ENCODE results near the gene PLOD3.
"Not testable (repeated sequence)": the region's sequence is repeated elsewhere in the genome, so short reads cannot be mapped to it uniquely, and the experiment has no call there.

The PLOD3 gene, protein sequence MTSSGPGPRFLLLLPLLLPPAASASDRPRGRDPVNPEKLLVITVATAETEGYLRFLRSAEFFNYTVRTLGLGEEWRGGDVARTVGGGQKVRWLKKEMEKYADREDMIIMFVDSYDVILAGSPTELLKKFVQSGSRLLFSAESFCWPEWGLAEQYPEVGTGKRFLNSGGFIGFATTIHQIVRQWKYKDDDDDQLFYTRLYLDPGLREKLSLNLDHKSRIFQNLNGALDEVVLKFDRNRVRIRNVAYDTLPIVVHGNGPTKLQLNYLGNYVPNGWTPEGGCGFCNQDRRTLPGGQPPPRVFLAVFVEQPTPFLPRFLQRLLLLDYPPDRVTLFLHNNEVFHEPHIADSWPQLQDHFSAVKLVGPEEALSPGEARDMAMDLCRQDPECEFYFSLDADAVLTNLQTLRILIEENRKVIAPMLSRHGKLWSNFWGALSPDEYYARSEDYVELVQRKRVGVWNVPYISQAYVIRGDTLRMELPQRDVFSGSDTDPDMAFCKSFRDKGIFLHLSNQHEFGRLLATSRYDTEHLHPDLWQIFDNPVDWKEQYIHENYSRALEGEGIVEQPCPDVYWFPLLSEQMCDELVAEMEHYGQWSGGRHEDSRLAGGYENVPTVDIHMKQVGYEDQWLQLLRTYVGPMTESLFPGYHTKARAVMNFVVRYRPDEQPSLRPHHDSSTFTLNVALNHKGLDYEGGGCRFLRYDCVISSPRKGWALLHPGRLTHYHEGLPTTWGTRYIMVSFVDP

DNA sequence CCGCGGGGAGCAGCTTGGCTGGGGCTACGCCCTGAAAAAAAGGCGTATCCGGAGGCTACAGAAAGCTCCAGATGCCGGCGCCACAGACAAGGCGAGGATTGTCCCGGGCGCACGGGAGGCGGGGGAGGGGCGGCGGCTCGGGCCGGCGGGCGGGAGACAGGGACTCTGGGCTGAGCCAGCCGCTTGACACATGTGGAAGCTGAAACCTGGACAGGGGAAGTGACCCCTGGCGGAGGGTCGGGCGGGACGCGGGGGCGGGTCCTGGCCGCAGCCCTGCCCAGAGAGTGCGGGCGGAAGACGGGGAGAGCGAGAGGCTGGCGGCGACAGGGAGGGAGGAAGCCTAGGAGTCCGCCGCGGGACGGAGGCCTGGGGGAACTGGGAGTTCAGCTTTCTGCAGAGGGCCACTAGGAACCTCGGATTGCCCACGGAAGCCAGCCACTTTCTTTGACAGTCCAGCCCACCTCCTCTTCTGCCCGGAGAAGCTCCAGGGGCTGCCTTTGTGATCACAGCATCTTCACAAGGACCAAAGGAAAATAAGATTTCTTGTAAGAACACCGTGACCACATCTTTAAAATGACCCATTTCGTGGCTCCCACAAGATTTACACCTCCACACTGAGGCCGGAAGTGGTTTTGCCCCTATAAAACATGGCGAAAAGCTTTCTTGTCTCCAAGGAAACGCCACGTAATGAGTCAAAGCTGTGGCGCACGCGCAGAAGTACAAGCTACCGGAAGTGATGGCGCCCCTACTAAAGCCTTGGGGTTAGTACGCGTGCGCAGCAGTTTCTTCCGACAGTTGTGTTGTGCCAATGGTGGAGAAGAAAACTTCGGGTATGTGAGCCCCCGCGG, at the start of gene PLOD3, which contains the start of gene ZNHIT1:
PLOD3 (minus strand) TSS at position 194 of the 848 bp plus-strand sequence. CDS start 307 bp downstream, outside the sequence.
ZNHIT1 (plus strand) TSS at position 778 of the 848 bp plus-strand sequence; CDS start at position 809, 31 bp downstream.
- peak; percentile 97 for DNase-seq (ENCODE audit: low read depth)

DNA sequence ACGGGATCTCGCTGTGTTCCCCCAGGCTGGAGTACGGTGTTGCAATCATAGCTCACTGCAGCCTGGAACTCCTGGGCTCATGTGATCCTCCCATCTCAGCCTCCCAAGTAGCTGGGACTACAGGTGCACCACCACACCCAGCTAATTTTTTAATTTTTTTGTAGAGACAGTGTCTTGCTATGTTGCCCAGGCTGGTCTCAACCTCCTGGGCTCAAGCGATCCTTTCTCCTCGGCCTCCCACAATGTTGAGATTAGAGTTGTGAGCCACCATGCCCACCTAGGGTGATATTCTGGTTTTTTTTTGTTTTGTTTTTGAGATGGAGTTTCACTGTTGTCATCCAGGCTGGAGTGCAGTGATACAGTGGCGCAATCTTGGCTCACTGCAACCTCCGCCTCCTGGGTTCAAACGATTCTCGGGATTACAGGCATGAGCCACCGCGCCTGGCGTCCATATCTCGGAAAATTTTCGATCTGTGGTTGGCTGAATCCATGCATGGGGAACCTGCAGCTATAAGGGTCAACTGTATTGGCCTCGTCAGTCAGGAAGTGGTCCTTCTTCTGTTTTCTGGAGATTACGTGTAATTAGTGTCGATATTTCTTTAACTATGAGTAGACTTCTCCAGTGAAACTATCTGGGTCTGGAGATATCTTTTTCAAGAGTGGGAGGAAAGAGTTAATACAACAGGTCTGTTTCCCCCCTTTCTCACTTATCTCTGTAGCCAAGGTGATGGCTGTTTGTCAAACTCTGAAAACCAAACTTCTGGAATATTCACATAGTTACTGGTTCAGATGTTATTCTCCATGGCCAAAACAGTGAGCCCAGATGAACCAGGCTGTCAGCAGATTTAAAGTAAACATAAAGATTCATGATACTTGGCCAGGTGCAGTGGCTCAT, 48.5 kb upstream of the PLOD3 start:
- no peak for DNase-seq (ENCODE audit: low read depth)

DNA sequence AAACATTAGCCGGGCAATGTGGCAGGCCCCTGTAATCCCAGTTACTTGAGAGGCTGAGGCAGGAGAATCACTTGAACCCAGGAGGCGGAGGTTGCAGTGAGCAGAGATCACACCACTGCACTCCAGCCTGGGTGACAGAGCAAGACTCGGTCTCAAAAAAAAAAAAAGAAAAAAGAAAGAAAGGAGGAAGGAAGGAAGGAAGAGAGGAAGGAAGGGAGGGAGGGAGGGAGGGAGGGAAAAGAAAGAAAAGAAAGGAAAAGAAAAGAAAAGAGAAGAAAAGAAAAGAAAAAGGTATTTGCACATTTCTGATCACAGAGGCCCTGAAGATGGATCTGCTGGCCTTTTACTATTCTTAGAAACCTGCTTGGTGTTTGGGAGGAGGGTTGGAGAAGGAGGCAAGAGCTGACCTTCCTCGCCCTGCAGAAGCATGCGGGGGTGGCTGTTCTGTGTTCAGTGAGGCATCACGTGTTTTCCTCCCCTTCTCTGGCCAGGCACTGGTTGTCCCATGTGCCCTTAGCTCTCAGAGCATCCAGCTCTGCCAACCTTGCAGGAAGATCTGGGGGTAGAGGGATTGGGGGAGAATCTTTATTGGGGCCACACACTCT, 46.8 kb upstream of the PLOD3 start:
- not testable (repeated sequence) for DNase-seq (ENCODE audit: low read depth)

DNA sequence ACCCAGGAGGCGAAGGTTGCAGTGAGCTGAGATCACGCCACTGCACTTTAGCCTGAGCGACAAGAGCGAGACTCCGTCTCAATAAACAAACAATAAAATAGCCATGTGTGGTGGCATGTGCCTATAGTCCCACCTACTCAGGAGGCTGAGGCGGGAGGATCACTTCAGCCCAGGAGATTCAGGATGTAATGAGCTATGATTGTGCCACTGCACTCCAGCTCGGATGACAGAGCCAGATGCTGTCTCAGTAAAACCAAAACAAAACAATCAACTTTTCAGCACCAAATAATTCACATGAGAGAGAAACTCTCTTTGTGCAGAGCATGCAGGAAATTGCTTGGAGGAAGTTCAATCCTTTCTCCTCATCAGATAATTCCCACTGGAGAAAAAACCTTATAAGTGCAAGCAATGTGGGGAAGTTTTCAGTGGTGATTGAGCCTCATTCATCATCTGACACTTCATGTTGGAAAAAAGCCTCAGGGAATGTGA, 40.9 kb upstream of the PLOD3 start:
- DNase-seq (ENCODE audit: low read depth), result no peak

DNA sequence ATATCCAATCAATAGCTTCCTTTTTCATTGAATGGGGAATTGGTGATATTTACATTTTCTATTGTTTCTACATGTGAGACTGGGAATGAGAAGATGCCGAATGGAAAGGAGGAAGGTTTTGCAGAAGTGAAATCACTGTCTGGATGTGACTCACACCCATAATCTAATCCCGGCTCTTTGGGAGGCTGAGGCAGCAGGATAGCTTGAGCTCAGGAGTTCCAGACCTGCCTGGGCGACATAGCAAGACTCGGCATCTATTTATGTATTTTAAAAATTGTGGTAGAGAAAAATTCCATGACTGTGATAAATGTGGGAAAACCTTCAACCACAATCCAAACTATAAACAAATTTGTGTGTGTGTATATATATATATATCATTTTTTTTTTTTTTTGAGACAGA, 38.4 kb upstream of the PLOD3 start:
- no peak for DNase-seq (ENCODE audit: low read depth)

DNA sequence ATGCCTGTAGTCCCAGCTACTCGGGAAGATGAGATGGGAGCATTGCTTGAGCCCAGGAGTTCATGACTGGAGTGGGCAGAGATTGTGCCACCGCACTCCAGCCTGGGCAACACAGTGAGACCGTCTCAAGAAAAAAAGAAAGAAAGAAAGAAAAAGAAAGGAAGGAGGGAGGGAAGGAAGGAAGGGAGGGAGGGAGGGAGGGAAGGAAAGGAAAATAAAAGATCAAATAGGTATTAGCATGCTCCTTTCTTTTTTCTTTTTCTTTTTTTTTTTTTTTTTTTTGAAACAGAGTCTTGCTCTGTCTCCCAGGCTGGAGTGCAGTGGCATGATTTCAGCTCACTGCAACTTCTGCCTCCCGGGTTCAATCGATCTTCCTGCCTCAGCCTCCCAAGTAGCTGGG, 35.8 kb upstream of the PLOD3 start:
- not testable (repeated sequence) for DNase-seq (ENCODE audit: low read depth)

DNA sequence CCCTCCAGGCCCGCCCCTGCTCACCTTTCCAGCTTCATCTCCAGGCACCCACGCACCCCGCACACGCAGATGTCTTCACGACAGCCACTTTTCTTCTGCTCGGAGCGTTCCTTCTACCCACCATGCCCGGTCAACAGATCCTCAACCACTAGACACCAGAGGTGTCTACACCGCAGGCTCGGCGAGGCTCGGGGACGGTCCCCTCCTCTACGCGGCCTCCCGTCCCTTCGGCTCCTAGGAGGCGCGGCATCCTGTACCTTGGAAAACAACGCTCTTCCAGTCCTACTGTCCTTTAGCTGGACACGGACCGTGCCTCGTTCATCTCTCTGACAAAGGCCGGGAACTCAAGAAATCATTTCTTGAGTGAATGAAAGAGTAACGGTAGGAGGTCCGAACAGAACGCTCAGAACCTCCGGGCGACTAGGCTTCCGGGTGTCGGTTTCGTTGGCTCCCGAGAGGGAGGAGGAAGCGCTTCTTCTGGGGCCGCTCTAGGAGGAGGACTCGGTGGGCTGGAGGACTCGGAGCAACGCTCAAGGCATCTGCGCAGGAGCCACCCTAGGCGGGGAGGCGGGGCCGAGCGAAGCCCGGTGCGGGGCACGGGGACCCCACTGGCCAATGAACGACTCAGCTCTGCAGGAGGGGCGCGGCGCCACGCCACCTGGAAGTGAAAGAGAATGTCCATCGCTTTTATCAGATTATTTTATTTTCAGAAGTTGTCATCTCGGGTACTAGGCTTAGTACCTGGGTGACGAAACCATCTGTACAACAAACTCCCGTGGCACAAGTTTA, 34.7 kb upstream of the PLOD3 start:
- peak; percentile 98 for DNase-seq (ENCODE audit: low read depth)

DNA sequence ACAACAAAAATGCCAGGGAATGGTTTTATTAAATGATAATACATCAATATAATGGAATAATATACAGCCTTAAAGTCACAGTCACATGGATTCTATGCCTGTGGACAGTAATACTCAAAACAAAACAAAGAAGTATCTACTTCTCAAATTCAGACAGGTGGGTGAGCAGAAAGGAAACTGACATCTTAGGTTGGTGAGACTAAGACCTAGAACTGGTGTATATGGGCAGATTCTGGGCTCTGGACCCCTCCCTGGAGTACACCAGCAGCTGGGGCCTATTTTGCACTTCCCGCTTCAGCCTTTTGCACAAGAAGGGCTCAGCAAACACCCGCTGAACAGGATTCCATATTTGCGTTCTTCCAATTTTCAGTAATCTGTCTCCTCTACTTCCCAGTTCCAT, 32.9 kb upstream of the PLOD3 start:
- no peak for DNase-seq (ENCODE audit: low read depth)

DNA sequence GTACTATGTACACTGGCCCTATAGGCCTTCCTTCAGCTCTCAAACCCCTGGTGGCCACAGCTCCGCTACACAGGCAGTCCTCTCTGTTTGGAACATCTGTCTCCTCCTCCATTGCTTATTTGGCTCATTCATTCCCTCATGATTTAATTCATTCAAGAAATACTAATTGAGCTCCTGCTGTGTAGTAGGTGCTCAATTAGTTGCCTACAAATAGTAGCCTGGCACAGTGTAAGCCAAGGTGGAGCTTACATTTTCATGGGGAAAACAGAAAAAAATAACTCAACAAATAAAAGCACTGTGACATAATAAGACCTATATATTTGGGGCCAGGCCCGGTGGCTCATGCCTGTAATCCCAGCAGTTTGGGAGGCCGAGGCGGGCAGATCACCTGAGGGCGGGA, 30.9 kb upstream of the PLOD3 start:
- no peak for DNase-seq (ENCODE audit: low read depth)

DNA sequence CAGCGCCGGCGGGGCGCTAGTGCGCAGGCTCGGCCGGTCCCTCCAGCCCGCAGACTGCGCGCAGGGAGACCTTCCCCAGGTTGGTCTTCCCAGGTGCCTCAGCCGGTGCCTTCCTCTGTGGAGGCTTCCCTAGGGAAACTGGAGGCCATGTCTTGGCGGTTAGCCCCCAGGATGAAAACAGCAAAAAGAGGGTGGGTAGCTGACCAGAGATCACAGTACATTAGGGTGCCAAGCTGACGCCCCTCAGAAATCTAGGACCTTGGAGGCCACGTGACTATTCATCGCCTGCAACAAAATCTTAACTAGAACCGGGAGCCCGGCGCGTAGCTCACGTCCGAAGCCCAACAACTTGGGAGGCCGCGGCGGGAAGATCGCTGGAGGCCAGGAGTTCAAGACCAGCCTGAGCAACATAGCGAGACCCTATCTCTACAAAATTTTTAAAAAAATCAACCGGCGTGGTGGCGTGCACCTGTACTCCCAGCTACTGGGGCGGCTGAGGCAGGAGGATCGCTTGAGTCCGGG, 27.8 kb upstream of the PLOD3 start:
- no peak for DNase-seq (ENCODE audit: low read depth)

DNA sequence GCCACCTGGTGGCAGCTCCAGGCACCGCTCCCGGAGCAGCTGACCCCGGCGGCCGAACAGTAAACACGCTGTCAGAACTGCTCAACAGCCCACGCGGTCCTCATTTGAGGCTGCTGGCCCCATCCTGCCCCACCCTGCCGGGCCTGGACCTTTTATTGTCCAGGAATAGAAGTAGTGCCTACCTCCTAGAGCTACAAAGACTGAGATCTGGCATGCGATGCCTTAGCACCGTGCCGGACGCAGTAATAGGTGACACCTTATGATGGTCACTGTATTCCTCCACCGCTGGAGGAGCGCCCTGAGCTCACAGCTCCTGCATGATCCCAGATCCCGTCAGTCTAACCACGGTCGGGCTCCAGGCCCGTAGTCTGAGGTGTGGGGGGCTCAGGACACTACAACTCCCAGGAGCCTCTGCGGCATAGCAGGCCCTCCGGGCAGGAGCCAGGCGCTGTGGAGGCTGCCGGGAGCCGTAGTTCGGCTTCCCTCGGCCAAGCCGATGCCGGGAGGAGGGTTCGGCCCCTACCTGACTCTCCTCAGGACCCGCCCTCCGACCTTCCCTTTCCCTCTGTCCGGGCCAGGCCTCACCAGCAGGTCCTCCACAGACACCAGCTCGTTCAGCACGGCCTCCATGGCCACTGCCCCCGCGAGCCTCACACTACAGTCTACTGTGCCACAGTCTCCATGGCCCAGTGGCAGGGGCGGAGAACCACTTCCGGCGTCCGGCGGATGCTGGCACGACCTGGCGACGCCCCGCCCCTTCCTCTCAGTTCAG, 27.2 kb upstream of the PLOD3 start, which contains the start of gene FIS1:
FIS1 (minus strand) TSS at position 707 of the 772 bp plus-strand sequence; CDS start at position 630, 77 bp downstream.
- peak; percentile 87 for DNase-seq (ENCODE audit: low read depth)

DNA sequence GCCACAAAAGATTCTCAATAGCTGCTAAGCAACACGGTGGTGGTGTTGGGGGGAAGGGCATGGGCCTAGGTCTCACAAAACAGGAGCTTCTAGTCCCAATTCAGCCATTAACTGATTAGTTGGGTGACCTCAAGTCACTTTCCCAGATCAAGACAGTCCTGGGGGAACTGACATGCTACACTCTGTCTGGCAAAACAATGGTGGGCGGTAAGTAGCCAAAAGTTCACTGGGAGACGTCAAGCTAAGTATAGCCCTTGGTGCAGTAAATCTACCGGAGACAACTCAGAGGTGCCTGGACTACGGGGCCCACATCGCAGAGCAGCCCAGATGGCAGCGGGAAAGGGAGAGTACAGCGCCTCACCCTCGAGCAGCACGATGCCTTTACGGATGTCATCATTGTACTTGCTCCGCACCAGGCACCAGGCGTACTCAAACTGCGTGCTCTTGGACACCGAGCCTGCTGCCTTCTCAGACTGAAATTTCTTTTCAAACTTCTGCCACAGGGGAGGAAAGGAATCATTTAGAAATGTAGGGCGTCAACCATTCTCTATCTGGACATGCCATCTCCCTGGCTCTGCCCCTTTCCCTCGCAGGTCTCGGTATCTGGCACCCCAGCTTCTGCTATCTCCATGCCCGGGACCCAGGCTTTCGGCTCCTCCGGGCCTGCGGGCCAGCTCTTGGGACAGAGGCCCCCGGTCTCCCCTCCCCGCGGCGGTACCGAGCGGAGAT, 26.4 kb upstream of the PLOD3 start:
- no peak for DNase-seq (ENCODE audit: low read depth)

DNA sequence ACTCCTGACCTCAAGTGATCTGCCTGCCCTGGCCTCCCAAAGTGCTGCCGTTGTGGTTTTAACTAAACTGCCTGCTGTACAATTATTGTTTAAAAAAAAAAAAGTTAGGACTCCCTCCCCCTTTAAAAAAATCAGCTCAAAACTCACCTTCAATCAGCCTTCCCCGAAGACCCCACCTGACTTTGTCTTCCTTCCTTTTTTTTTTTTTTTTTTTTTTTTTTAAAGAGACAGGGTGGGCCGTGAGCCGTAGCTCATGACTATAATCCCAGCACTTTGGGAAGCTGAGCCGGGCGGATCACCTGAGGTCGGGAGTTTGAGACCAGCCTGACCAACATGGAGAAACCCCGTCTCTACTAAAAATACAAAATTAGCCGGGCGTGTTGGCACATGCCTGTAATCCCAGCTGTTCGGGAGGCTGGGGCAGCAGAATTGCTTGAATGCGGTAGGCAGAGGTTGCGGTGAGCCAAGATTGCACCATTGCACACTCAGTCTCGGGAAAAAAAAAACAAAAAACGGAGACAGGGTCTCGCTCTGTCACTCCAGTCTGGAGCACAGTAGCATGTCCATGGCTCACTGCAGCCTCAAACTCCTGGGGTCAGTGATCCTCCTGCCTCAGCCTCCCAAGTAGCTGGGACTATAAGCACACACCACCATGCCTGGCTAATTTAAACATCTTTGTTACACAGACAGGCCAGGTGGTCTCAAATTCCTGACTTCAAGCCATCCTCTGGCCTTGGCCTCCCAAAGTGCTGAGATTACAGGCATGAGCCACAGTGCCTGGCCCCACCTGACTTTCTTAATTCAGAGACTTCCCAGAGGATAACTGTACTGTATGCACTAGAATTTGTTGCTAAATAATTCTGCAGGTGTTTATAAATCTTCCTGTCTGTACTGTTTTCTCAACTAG, 24.3 kb upstream of the PLOD3 start:
- no peak for DNase-seq (ENCODE audit: low read depth)

DNA sequence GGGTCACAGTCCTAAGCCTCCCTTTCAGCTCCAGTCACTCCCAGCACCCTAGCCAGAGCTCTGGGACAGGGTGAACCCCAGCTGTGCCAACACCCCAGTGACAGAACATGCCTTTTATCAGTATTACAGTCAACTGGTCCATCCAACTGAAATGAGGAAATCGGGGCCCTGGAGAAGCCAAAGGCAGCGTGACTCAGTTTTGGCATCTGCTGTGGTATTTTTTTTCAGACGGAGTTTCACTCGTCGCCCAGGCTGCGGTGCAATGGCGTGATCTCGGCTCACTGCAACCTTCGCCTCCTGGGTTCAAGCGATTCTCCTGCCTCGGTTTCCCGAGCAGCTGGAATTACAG, 23.6 kb upstream of the PLOD3 start:
- no peak for DNase-seq (ENCODE audit: low read depth)

DNA sequence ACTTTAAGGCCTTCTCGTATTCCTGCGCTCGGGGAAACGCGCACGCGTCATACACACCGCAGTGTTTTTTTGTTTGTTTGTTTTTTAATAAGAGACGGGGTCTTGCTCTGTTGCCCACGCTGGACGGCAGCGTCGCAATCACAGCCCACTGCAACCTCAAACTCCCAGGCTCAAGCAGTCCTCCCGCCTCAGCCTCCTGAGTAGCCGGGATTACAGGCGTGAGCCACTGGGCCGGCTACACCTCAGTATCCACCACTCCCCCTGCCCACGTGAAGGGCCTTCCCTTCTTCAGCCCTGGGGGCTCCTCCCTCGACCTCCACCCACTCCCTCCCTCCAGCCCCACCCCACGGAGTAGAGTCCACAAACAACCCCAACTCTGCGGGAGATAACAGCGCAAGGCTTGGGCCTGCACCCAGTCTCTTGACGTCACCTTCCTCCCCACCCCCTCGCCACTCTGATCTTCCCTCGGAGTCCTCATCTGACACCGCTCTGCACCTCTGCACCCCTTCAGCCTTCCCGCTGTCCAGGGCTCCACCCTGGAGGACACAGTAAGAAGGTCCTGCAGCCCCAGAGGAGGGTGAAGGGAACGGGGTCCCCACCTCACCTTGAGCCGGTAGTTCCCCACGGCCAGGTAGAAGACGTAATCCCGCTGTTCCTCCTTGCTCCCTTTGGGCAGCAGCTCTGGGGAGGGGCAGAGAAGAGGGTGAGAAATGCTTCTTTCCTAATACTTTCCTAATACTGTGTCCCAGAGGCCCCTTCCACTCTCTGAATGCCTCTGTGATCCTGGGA, 23.0 kb upstream of the PLOD3 start:
- DNase-seq (ENCODE audit: low read depth), result no peak

DNA sequence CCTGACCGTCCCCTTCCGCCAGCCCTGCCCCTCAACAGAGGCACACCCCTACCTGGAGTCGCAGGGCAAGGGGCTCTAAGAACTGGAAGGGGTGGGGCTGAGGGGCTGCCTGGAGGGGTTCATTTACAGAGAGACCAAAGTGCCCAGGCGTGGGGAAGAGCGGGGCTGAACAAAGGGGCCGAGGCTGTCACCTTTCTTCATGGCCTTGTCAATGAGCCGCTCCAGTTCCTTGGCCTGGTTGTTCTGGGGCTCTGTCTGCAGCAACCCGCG, 22.5 kb upstream of the PLOD3 start:
- DNase-seq (ENCODE audit: low read depth), result no peak
